ENCODE results near the gene FAT1. TPM values are rescaled to one million over a fixed set of nuclear protein-coding genes. Genes with fewer than 3 reads are reported as not detected.

Gene FAT1
- total RNA-seq, 4 donors from 2014 or later = 51.3 to 114 (median 72.2) TPM

- TF ChIP-seq CTCF (IDR thresholded peaks at IDR 0.05) (no peak), POLR2A (IDR thresholded peaks at IDR 0.05) (no peak)
- DNase-seq (ENCODE audit: low spot score in 2 of 2) = no peak
- H3K4me3 ChIP-seq (ENCODE audit: low read depth, poor library complexity, severe bottlenecking) = no peak overlapping the region
- WGBS, 2 donors = 89 to 91% methylated on average over 16 of the region's 16 CpGs
- intact Hi-C loops (cut with DNase I; ENCODE audit: low total_unique reads) = no loop called here
Measured at GRCh38 chr4:186707996-186708395, 15.7 kb downstream of the FAT1 start.

- intact Hi-C loops (cut with DNase I; ENCODE audit: low total_unique reads) = no loop called here
- DNase-seq (ENCODE audit: low spot score in 2 of 2) = no peak
- 87 to 91% methylated on average over 6 of the region's 6 CpGs for WGBS, 2 donors
- no peak overlapping the region for H3K4me3 ChIP-seq (ENCODE audit: low read depth, poor library complexity, severe bottlenecking)
- TF ChIP-seq POLR2A (IDR thresholded peaks at IDR 0.05) (no peak), CTCF (IDR thresholded peaks at IDR 0.05) (no peak)
Measured at GRCh38 chr4:186707574-186707973, 16.1 kb downstream of the FAT1 start.

- TF ChIP-seq POLR2A (IDR thresholded peaks at IDR 0.05) (no peak), CTCF (IDR thresholded peaks at IDR 0.05) (no peak)
- WGBS, 2 donors = 42 to 48% methylated on average over 4 of the region's 4 CpGs
- DNase-seq (ENCODE audit: low spot score in 2 of 2) = no peak
- intact Hi-C loops (cut with DNase I; ENCODE audit: low total_unique reads) = no loop called here
- no peak overlapping the region for H3K4me3 ChIP-seq (ENCODE audit: low read depth, poor library complexity, severe bottlenecking)
Measured at GRCh38 chr4:186704057-186704456, 19.6 kb downstream of the FAT1 start.

- no peak for DNase-seq (ENCODE audit: low spot score in 2 of 2)
- 89 to 90% methylated on average over 8 of the region's 8 CpGs for WGBS, 2 donors
- no peak for TF ChIP-seq CTCF (IDR thresholded peaks at IDR 0.05)
- TF ChIP-seq POLR2A (IDR thresholded peaks at IDR 0.05) = no peak
- no peak overlapping the region for H3K4me3 ChIP-seq (ENCODE audit: low read depth, poor library complexity, severe bottlenecking)
- intact Hi-C loops (cut with DNase I; ENCODE audit: low total_unique reads) = no loop called here
Measured at GRCh38 chr4:186703510-186703909, 20.1 kb downstream of the FAT1 start.

GRCh38 chr4:186702940-186703339 lies 20.7 kb downstream of the FAT1 start:
- no peak overlapping the region for H3K4me3 ChIP-seq (ENCODE audit: low read depth, poor library complexity, severe bottlenecking)
- TF ChIP-seq POLR2A (IDR thresholded peaks at IDR 0.05) (no peak), CTCF (IDR thresholded peaks at IDR 0.05) (no peak)
- no peak for DNase-seq (ENCODE audit: low spot score in 2 of 2)
- intact Hi-C loops (cut with DNase I; ENCODE audit: low total_unique reads) = no loop called here
- WGBS, 2 donors = 86 to 90% methylated on average over 10 of the region's 10 CpGs

GRCh38 chr4:186702297-186702696 lies 21.4 kb downstream of the FAT1 start:
- TF ChIP-seq CTCF (IDR thresholded peaks at IDR 0.05) = no peak
- TF ChIP-seq POLR2A (IDR thresholded peaks at IDR 0.05) = no peak
- 63 to 71% methylated on average over 4 of the region's 4 CpGs for whole genome bisulfite sequencing, 2 donors
- no peak overlapping the region for H3K4me3 ChIP-seq (ENCODE audit: low read depth, poor library complexity, severe bottlenecking)

More at GRCh38 chr4:186702297-186702696, 21.4 kb downstream of the FAT1 start:
- DNase-seq (ENCODE audit: low spot score in 2 of 2) = no peak
- intact Hi-C loops (cut with DNase I; ENCODE audit: low total_unique reads) = no loop called here

All from lower leg skin (tissue), 4 donors.